GM18499 (cell line): Measurements from ENCODE around the gene ERBB3.
A peak's percentile ranks its signal among the peaks of the same experiment; 100 is the strongest.
"Not testable (repeated sequence)": the region's sequence is repeated elsewhere in the genome, so short reads cannot be mapped to it uniquely, and the experiment has no call there.

Experiments
- ATAC-seq: cut with Tn5 transposase; IDR thresholded peaks from one replicate; pipeline ENCODE4 v1.9.1; 2021; ENCODE audit warnings: moderate number of reproducible peaks; ENCODE audit not compliant: insufficient read depth, unreplicated experiment

ERBB3 gene

GRCh38 chr12:56107242-56107641 lies 27.3 kb downstream of the ERBB3 start:
- no peak for ATAC-seq

- no peak for ATAC-seq
Observed at GRCh38 chr12:56110571-56110970, 30.6 kb downstream of the ERBB3 start.

- ATAC-seq, result no peak
Observed at GRCh38 chr12:56114084-56114483, 34.1 kb downstream of the ERBB3 start.

- ATAC-seq, result no peak
Observed at GRCh38 chr12:56115329-56115728, 35.4 kb downstream of the ERBB3 start.

- ATAC-seq, result peak; percentile 31
Observed at GRCh38 chr12:56116267-56117081, 36.5 kb downstream of the ERBB3 start, which contains the start of gene RPL41. Gene RPL41, plus strand, starts transcription at chr12:56116633.

- not testable (repeated sequence) for ATAC-seq
Observed at GRCh38 chr12:56117082-56117706, 37.2 kb downstream of the ERBB3 start.

- peak; percentile 81 for ATAC-seq
Observed at GRCh38 chr12:56117778-56118687, 38.1 kb downstream of the ERBB3 start, which contains the start of gene ZC3H10. Gene ZC3H10, plus strand, starts transcription at chr12:56118266. Its CDS starts 2,297 bp downstream, at chr12:56120563.

- ATAC-seq, result no peak
Observed at GRCh38 chr12:56118688-56119357, 38.9 kb downstream of the ERBB3 start.

GRCh38 chr12:56119361-56119796 lies 39.4 kb downstream of the ERBB3 start:
- ATAC-seq, result no peak

- no peak for ATAC-seq
Observed at GRCh38 chr12:56120158-56120846, 40.3 kb downstream of the ERBB3 start.

GRCh38 chr12:56121204-56121870 lies 41.4 kb downstream of the ERBB3 start:
- no peak for ATAC-seq

- no peak for ATAC-seq
Observed at GRCh38 chr12:56122637-56123036, 42.7 kb downstream of the ERBB3 start.

GRCh38 chr12:56124133-56124532 lies 44.2 kb downstream of the ERBB3 start:
- ATAC-seq, result no peak

GRCh38 chr12:56126732-56127239 lies 46.8 kb downstream of the ERBB3 start:
- ATAC-seq, result no peak

GRCh38 chr12:56127485-56127887 lies 47.5 kb downstream of the ERBB3 start:
- ATAC-seq, result no peak

GRCh38 chr12:56127888-56128669 lies 48.1 kb downstream of the ERBB3 start, which contains the start of gene ESYT1:
Gene ESYT1, plus strand, starts transcription at chr12:56128267. Its CDS starts 53 bp downstream, at chr12:56128320.
- ATAC-seq, result peak; percentile 81

- no peak for ATAC-seq
Observed at GRCh38 chr12:56128670-56129205, 48.8 kb downstream of the ERBB3 start.
